HG03457 (cell line): ENCODE measurements around the gene THTPA.

Experiments used
- ATAC-seq: cut with Tn5 transposase; IDR thresholded peaks from one replicate; pipeline ENCODE4 v1.9.1; 2021; ENCODE audit warnings: moderate number of reproducible peaks; ENCODE audit not compliant: unreplicated experiment

THTPA gene, protein sequence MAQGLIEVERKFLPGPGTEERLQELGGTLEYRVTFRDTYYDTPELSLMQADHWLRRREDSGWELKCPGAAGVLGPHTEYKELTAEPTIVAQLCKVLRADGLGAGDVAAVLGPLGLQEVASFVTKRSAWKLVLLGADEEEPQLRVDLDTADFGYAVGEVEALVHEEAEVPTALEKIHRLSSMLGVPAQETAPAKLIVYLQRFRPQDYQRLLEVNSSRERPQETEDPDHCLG

DNA sequence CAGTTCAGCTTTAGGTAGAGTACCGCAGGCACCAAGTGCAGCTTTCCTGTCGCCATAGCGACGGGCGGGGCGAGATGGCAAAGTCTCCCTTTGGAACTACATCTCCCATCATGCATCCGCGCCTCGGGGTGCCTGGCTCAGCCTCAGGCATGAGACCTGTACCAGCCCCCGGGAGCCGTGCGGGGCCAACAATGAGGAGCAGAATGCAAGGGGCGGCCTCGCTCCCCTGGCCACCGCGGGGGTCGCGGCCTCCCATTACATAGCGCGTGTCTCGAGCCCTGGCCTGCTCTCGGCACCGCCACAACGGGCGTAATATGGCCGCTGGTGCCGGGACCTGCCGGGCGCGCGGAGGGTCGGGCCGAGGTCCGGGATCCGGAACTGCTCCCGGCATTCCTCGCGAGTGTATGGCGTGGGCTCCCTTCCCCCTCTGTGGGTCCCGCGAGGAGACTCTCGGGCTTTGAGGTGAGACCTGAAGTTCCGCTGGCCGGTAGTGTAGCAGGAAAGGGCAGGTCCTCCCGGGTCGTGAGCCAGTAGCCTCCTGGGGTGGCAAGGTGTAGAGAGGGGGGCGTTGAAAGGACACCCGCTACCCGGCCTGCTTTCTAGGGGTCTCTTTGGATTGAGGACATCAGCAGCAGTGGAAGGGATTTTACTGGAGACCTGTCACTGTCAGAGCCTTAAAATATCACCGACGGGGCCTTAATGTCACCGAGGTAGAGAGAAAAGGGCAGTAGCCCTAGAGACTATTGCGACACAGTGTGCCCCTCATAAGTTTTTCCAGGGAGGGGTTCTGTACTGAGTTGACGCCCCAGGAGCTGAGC, at the start of gene THTPA:
THTPA (plus strand) TSS at position 390 of the 818 bp plus-strand sequence. CDS start 487 bp downstream, outside the sequence.
- ATAC-seq = peak; percentile 58

DNA sequence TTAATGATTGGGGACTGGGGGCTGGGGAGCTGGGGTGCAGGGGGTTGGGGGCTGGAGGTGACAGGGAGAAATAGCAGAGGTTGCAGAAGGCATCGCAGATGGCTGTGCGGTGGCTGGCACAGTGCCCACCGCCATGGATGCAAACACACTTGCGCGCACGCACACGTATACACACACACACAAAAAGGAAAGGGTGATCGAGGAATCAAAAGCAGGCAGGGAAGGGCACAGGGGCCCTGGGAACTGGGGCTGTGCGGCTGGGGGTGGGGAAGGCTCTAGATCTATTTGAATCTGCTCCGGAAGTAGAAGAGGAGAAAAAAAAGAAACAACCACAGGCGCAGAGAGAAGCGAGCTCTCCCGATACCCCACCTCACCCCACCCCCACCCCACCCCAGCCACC, 43.9 kb upstream of the THTPA start:
- ATAC-seq = no peak

DNA sequence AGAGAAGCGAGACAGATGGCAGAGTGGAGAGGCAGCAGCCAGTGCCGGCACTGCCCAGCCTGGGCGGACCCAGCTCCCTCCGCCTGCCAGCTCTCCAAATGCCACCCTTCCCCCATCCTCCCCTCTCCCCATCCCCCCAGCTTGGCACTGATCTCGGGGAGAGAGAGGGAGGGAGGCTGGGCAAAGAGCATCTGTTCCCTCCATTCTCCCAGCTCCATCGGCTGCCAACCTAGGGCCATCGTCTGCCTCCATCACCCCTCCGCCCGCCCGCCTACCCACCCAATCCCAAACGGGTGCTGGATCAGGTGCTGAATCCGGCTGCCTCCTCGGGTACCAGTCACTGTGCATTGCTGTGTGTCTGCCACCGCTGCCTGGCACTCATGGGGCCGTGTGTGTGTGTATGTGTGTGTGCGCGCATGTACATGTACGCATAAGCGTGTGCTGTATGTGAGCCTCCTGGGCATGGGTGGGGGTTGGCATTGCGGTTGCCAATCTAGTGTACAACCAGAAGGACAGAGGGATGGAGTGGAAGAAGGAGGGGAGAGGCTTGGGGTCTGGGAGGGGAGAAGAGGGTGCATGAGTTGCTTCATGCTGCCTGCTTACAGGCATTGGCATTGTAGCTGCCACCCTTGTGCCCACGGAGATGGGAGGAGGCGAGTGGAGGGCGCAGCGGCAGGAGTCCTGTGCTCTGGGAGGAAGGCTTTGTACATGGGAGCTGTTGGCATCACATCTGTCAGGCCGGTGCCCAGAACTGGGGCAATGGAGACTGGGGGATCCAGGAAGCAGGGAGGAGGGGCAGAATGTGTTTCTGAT, 42.9 kb upstream of the THTPA start:
- no peak for ATAC-seq

DNA sequence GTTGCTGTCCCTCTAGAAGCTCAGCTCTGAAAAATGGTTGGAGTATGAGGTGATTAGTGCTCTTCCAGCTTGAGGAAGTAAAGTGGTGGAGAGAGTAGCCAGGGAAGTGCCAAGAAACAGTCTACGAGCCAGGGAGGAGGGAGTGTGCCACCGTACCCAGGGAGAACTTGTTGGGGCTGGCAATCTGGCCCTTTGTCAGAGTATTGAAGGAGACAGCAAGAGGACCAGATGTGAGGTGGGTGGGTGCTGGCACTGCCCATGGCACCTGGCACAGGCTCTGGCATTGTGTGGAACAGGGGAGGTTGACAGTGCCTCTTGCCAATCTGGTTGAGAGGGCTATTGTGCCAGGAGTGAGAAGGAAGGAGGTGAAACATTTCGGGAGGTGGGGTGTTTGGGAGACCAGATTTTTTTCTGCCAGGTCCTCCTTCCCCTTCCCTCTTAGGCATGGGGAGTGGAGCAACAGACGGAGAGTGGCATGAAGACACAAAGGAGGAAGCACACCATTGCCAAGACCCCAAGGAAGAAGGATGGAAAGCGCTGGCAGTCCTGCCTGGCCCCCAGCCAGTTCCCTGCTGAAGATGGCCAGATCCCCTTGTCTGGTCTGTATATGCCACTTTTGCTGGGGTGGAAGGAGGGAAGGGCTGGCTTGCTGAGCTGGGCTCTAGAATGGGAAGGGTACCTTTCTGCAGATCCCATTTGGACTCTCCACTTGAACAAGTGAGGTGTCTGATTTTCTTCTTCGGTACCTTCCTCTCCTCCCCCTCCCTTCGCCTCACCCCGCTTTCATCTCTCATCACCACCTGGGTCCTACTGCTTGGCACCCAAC, 42.0 kb upstream of the THTPA start:
- no peak for ATAC-seq

DNA sequence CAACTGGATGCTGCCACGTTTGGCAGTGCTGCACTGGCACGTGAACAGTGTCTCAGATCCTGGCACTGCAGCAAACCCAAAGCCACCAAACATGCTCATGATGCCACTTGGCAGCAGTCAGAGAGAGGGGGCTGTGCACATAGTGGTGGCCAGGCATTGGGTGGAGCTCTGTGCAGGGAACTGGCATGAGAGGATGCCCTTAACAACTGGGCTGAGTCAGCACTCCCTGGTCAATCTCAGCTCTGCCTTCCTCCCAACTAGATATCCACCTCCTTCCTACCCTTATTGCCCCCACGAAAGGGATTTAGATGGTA, 41.5 kb upstream of the THTPA start:
- no peak for ATAC-seq

DNA sequence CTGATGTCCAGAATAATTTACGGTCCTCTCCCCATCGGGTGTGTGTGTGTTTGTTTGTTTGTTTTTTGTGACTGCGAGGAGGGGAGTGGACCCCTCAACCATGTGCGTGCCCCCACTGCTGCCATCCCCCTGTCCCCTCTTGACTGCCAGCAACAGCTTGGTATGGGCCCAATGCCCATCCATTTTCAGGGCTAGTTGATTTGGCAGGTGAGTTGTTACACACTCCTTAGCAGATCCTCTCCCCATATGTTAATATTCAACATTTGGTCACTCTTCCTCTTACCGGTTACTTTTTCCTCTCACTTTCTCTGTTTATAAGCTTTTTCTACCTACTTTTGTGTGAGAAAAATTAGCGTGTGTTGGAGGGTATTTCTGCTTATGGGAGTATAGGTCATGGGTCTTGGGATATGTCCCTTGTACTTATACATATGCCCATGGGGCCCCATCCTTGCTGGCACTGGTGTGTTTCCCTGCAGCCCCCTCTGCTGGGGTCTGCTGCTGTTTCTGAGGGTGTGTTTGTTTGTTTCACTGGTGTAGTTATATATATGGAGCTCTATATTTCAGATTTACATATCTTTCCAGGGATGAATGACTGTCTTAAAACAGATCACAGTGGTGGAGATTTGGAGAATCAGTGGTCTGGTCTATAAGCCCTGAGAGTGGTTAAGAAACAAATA, 38.3 kb upstream of the THTPA start:
- no peak for ATAC-seq

- ATAC-seq = no peak
Observed at GRCh38 chr14:23518709-23519108, 37.4 kb upstream of the THTPA start.

DNA sequence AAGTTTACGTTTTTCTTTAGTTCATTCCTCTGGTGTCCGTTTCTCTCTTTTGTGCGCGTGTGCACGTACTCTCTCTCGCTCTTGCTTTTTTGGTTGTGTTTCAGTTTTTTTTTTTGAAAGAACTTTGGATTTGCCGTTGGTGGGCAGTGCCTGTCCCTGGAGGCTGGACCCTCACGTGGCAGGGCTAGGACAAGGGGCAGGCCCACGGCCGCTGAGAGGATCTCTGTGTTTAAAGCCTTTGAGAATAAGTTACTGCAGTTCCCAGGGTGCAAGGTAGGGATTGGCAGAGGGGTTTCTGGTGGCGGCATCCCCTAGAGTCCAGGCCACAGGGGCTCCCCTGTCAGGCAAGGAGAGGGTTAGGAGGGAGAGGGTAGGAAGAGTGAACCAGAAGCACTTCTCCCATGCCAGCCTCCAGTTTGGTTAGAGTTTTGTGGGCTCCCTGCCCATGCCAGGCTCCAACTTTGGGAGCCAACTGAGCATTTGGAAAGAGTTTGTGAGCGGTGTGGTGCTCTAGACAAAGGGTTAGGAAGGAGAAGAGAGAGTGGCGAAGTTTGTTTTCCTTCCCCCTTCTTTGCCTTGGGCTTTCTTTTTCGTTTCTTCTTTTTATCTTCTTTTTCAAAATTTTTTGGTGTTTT, 35.1 kb upstream of the THTPA start:
- ATAC-seq = no peak

DNA sequence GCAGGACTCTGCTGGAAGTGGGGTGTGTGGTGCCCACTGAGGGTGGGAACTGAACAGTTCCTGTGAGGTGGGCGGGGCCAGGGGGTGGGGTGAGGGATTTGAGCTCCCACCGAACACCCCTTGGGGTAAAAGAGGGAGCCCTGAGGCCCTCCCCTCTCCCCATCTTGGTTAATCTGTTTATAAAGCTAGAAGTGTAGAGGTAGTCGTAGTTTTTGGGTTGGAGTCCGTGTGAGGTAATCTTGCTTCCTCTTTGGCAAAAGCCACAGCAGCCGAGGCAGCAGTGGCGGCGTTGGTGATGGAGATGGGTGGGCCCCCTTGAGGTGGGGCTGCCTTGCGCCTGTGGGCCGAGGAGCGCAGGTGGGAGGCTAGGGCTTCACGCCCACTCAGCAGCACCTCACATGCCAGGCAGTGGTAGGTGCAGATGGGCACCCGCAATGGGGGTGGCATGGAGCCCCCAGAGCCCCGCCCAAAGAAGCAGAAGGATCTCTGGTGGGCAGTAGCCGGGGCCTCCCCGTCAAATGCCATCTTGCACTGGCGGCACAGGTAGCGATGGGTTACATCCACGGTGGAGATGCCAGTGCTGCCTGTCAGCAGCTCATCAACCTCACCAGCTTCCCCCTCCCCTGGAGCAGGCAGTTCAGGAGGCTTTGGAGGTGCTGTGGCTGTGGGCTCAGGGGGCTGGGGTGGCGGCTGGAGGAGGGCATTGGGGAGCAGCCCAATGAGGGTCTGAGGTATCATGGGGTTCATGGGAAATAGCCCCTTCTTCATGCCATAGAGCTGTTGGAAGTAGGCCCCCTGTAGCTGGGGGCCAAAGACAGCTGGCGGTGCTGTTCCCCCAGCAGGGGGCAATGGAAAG, 34.1 kb upstream of the THTPA start:
- ATAC-seq = no peak

- ATAC-seq = no peak
Observed at GRCh38 chr14:23522643-23523198, 33.4 kb upstream of the THTPA start.

GRCh38 chr14:23523229-23524016, 32.6 kb upstream of the THTPA start:
- ATAC-seq = no peak

GRCh38 chr14:23524954-23525353, 31.1 kb upstream of the THTPA start:
- no peak for ATAC-seq

DNA sequence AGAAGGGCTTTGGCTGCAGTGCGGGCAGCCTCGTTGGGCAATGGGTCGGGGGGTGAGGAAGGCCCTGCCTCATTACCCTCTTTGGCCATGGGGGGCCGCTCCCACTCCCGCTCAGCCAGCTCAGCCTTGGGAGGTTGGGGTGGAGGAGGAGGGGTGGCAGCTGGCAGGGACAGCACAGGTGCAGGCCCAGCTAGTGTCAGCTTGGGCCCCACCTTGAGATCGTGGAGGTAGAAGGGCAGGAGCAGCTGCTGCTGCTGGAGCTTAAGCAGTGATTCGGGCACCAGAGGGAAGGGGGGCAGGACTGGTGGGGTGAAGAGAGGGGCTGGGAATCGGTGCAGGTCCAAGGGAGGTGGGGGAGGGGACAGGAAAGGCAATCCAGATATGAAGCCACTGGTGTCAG, 30.5 kb upstream of the THTPA start:
- no peak for ATAC-seq

DNA sequence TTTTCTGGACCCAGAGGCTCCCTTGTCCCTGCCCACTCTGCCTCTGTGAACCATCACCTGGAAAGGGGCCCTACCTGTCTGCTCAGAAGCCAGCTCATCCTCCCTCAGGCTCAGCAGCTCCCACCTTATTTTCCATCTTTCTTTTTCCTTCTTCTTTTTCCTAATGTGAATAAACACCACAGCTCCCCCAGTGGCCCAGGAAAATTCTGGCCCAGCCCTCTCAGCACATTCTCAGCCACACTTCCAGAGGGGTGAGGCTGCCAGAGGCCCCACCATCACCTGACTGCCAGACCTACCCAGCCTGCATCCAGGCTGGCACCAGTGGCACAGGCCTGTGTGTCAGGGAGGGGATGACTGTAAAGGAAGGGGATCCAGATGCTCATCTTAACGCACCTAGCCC, 27.5 kb upstream of the THTPA start:
- ATAC-seq = no peak

DNA sequence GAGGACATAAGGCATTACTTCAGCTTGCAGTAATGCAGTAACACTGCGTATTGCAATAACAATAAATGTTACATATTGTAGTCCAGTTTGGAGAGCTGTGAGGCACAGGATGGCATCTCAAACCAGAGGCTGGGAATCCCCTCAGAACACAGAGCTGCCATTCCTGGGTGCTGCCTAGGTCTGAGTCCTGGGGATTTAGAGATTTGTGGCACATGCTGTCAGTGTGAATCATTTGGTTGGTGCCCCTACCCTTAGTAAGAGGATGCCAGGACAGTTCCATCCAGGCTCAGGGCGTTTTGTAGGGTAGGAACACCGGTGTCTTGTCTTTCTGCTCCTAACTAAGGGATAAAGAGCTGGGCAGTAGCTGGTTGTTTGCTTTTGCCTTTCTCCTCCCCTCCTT, 27.1 kb upstream of the THTPA start:
- ATAC-seq = no peak

GRCh38 chr14:23530375-23531055, 25.6 kb upstream of the THTPA start:
- no peak for ATAC-seq

DNA sequence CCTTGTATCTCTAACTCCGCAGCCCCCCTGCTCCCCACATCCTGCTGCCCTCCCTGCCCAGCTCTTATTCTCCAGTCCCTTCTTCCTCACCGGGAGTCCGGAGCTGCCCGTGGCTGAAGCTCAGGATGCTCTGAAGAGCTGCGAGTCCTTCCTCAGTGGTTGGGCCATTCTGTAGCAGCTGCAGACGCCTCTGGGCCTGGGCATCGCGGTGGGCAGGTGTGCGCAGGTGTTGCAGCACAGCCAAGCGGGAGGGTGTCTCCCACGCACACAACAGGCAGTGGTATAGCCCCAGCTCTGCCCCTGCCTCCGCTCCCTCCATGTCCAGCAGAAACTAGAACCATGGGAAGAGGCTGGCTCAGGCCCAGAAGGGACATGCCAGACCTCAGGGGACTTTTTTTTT, 24.7 kb upstream of the THTPA start:
- ATAC-seq = no peak
